Measurements from ENCODE around the gene TSSC4.

The TSSC4 gene

GRCh38 chr11:2367266-2368160 lies 33.0 kb upstream of the TSSC4 start:
- no peak for TF ChIP-seq YY1 (IDR thresholded peaks at IDR 0.05; ENCODE audit: low read depth)
- TF ChIP-seq TAF1 (IDR thresholded peaks at IDR 0.05; ENCODE audit: low read depth), result no peak
- TF ChIP-seq ZBTB7A (IDR thresholded peaks at IDR 0.05; ENCODE audit: low read depth), result no peak
- no peak for TF ChIP-seq CEBPB (IDR thresholded peaks at IDR 0.05)
- no peak for TF ChIP-seq EP300 (IDR thresholded peaks at IDR 0.05; ENCODE audit: borderline replicate concordance)
- TF ChIP-seq RAD21 (IDR thresholded peaks at IDR 0.05; ENCODE audit: low read depth), result no peak
- TF ChIP-seq EGR1 (IDR thresholded peaks at IDR 0.05), result no peak
- no peak for TF ChIP-seq FOXM1 (IDR thresholded peaks at IDR 0.05; ENCODE audit: borderline replicate concordance, low read depth)
- TF ChIP-seq REST (IDR thresholded peaks at IDR 0.05; ENCODE audit: low read depth), result no peak

- TF ChIP-seq CEBPB (IDR thresholded peaks at IDR 0.05) (no peak), ZBTB7A (IDR thresholded peaks at IDR 0.05; ENCODE audit: low read depth) (no peak), YY1 (IDR thresholded peaks at IDR 0.05; ENCODE audit: low read depth) (no peak), NFIC (IDR thresholded peaks at IDR 0.05) (no peak), FOXM1 (IDR thresholded peaks at IDR 0.05; ENCODE audit: borderline replicate concordance, low read depth) (no peak), TCF12 (IDR thresholded peaks at IDR 0.05; ENCODE audit: low read depth) (no peak), EGR1 (IDR thresholded peaks at IDR 0.05) (no peak), TEAD4 (IDR thresholded peaks at IDR 0.05) (no peak), MAX (IDR thresholded peaks at IDR 0.05) (no peak), RAD21 (IDR thresholded peaks at IDR 0.05; ENCODE audit: low read depth) (no peak), REST (IDR thresholded peaks at IDR 0.05; ENCODE audit: low read depth) (no peak), CREB1 (IDR thresholded peaks at IDR 0.05; ENCODE audit: low read depth) (no peak), TAF1 (IDR thresholded peaks at IDR 0.05; ENCODE audit: low read depth) (no peak), USF1 (IDR thresholded peaks at IDR 0.05) (no peak), EP300 (IDR thresholded peaks at IDR 0.05; ENCODE audit: borderline replicate concordance) (no peak)
These were observed 32.2 kb upstream of the TSSC4 start for GRCh38 chr11:2368178-2368850.

- TF ChIP-seq USF1 (IDR thresholded peaks at IDR 0.05) (no peak), REST (IDR thresholded peaks at IDR 0.05; ENCODE audit: low read depth) (no peak), FOXM1 (IDR thresholded peaks at IDR 0.05; ENCODE audit: borderline replicate concordance, low read depth) (no peak), TAF1 (IDR thresholded peaks at IDR 0.05; ENCODE audit: low read depth) (no peak), EP300 (IDR thresholded peaks at IDR 0.05; ENCODE audit: borderline replicate concordance) (no peak), NFIC (IDR thresholded peaks at IDR 0.05) (no peak), RAD21 (IDR thresholded peaks at IDR 0.05; ENCODE audit: low read depth) (no peak)
These were observed 31.7 kb upstream of the TSSC4 start for GRCh38 chr11:2368851-2369180.

GRCh38 chr11:2369320-2369719 lies 31.2 kb upstream of the TSSC4 start:
- TF ChIP-seq ZBTB7A (IDR thresholded peaks at IDR 0.05; ENCODE audit: low read depth) (no peak), NFIC (IDR thresholded peaks at IDR 0.05) (no peak), CEBPB (IDR thresholded peaks at IDR 0.05) (no peak), CREB1 (IDR thresholded peaks at IDR 0.05; ENCODE audit: low read depth) (no peak), EP300 (IDR thresholded peaks at IDR 0.05; ENCODE audit: borderline replicate concordance) (no peak), TAF1 (IDR thresholded peaks at IDR 0.05; ENCODE audit: low read depth) (no peak), REST (IDR thresholded peaks at IDR 0.05; ENCODE audit: low read depth) (no peak), EGR1 (IDR thresholded peaks at IDR 0.05) (no peak), FOXM1 (IDR thresholded peaks at IDR 0.05; ENCODE audit: borderline replicate concordance, low read depth) (no peak), TEAD4 (IDR thresholded peaks at IDR 0.05) (no peak), USF1 (IDR thresholded peaks at IDR 0.05) (no peak), MAX (IDR thresholded peaks at IDR 0.05) (no peak), RAD21 (IDR thresholded peaks at IDR 0.05; ENCODE audit: low read depth) (no peak), YY1 (IDR thresholded peaks at IDR 0.05; ENCODE audit: low read depth) (no peak)
